ENCODE results near the gene RHOBTB1. TPM values are rescaled to one million over a fixed set of nuclear protein-coding genes. Genes with fewer than 3 reads are reported as not detected.

Gene RHOBTB1, protein sequence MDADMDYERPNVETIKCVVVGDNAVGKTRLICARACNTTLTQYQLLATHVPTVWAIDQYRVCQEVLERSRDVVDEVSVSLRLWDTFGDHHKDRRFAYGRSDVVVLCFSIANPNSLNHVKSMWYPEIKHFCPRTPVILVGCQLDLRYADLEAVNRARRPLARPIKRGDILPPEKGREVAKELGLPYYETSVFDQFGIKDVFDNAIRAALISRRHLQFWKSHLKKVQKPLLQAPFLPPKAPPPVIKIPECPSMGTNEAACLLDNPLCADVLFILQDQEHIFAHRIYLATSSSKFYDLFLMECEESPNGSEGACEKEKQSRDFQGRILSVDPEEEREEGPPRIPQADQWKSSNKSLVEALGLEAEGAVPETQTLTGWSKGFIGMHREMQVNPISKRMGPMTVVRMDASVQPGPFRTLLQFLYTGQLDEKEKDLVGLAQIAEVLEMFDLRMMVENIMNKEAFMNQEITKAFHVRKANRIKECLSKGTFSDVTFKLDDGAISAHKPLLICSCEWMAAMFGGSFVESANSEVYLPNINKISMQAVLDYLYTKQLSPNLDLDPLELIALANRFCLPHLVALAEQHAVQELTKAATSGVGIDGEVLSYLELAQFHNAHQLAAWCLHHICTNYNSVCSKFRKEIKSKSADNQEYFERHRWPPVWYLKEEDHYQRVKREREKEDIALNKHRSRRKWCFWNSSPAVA
- 12.7 and 22.6 TPM in 2 replicates for total RNA-seq

DNA sequence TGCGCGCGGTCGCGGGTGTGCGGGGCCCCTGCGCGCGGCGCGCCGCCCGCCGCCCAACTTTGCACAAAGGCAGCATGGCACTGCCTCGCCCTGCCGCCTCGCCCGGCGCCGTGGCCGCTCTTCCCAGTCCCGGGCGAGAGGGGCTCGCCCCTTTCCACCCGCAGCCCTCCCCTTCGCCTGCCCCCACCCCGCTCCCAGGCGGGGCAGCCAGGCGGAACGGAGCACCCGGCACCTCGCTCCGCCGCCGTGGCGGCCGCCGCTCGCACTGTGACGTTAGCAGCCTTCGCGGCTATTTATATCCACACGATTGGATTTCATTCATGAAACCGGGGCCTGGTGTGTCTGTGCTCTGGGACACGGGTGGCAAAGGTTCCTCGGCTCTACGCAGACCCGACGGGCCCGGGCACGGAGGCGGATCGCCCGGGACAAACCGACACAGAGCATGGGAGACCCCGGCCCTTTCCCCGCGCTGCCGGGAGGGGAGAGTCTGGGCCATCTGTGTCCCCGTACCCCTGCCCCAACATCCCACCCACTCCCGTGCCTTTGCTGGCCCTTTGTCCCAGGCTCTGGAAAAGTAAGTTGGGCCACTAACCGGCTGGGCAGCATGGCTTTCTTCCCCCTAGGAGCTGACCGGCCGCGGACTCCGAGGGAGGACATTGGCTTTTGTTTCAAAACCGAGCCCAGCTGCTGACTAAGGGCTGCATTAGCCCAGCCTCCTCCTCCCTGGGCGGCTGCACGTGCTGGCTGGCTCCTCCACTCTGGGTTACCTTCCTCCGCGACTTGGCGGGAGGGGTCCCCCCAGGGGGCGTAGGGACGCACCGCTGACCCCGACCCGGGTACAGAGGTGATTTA is at the start of gene RHOBTB1:
Gene RHOBTB1, minus strand, starts transcription at position 128 of the 852 bp plus-strand sequence. CDS start 32,643 bp downstream, outside the sequence.

Other genes starting within 250 kb of the RHOBTB1 start
- gene CDK1, start 165.7 kb downstream of the RHOBTB1 start, total RNA-seq: 15.5 and 84.0 TPM in 2 replicates

Measured in regular cardiac myocyte (primary cell).